Pons (tissue), 1 donor: Measurements from ENCODE around the gene C17orf78.
"Not testable (repeated sequence)": the region's sequence is repeated elsewhere in the genome, so short reads cannot be mapped to it uniquely, and the experiment has no call there.

Experiments used
- DNase-seq: peaks from one replicate; pipeline ENCODE4 v3.0.0-alpha.2; 2016; ENCODE audit warnings: low spot score

C17orf78 gene

DNA sequence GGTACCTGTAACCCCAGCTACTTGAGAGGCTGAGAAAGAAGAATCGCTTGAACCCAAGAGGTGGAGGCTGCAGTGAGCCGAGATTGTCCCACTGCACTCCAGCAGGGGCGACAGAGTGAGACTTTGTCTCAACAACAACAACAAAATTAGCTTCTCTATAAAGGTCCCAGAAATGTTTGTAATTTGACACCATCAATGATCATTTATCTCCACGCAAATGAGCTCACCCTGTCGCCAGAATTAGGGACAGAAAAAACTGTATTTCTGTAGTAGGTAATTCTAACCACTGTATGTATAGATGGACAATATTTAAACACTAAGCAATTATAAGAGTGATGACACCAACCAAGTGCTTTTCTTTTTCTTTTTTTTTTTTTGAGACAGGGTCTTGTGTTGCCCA is 10.7 kb downstream of the C17orf78 start:
- no peak for DNase-seq

DNA sequence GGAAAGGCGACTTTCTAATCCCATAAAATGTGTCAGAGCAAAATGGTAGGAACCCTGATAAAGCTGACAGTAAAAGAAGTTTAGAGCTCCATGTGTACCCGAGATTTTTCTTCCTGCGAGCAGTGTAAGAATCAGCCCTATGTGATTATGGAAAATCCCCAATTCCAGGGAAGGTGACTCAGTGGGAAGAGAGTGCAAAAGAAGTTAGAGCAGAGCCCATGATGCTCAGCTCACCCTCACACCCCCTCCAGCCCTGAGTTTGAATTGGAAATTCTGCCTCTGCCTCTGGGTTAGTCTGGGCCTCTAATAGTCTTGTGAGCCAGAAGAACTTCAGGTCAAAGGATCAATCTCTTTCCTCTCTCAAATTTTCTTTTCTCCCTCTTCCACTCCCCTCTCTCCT is 12.5 kb downstream of the C17orf78 start:
- no peak for DNase-seq

DNA sequence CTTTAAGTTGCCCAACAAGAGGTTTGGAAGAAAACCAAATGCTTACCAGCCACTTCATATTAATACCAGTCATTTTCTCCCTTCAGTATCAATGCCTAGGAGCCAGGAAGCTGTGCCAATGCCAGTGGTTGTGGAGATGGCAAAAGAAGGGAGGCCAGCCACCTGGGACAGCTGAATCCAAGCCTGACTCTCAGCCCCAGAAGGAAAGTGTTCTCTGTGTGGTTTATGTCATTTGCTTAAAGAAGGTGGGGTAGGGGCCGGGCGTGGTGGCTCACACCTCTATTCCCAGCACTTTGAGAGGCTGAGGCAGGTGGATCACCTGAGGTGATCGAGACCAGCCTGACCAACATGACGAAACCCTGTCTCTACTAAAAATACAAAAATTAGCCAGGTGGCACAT is 13.4 kb downstream of the C17orf78 start:
- no peak for DNase-seq

DNA sequence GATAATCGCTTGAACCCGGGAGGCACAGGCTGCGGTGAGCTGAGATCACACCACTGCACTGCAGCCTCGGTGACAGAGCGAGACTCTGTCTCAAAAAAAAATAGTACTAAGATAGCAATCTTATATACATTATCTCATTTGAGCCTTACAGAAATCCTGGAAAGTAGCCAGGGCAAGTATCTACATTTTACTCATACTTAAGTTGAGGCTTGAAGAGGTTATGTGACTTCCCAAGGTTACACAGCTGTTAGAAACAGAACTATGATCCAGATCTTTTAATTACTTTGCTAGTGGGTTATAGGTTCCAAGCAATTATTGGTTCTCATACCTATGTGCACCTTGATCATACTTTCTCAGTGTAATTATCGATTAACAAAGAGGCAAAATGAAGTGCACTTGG is 15.4 kb downstream of the C17orf78 start:
- no peak for DNase-seq

DNA sequence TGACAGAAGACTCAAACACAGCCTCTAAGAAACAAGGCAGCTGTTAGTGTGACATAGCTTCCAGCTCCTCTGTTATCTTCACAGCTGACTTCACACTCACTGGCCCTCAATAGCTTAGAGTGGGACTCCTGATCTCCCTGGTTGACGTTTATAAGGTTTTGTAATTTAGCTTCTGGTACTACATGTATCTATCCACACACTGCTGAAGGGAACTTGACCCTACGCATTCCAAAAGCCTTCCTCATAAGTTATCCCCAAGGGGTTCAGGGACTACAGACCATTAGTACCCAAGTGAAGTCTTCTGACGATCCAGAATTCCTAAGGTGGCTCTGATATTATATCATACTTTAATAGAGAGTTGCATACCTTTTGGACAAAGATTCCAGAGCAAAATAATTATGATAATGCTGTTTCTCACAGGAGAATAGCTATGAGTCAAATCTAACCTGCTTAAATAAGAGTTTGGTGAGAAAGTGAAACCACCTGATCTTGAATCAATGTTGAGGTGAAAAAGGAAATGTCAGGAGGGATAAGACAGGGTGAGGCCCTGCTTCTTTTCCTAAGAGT is 16.3 kb downstream of the C17orf78 start:
- DNase-seq = no peak

DNA sequence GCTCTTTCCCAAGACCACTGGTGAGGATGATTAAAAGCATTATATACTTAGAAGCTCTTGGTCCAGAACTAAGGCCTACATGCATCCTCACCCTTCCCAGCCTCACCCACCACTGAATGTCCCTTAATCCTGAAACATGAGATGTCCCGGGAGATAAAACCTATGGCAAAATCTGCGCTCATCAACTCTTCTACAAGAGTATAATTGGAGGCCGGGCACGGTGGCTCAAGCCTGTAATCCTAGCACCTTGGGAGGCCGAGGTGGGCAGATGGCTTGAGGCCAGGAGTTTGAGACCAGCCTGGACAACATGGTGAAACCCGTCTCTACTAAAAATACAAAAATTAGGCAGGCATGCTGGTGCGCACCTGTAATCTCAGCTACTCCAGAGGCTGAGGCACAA is 17.6 kb downstream of the C17orf78 start:
- no peak for DNase-seq

DNA sequence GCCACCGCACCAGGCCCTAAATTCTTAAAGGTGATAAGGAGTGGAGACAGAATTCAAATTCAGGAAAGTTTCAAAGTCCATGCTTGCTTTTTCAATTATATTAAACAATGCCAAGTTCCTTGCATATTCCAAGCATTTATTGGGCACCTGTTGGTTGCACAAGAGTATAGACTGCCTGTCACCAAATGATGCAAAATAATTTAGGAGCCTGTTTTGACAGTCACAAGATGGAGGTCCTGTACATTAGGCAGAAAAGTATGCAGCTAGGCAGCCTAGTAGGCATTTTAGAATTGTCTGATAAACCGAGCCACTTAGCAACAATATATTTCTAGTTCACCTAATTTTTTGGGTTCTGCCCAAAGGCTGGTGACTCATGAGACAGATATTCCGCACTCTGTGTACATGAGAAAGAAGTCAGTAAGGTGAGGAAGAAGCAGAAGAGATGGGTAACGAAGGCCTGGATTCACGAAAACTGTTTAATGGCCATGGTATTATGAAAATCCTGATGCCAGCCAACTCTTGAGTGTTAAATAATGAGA is 23.5 kb downstream of the C17orf78 start:
- DNase-seq = no peak

DNA sequence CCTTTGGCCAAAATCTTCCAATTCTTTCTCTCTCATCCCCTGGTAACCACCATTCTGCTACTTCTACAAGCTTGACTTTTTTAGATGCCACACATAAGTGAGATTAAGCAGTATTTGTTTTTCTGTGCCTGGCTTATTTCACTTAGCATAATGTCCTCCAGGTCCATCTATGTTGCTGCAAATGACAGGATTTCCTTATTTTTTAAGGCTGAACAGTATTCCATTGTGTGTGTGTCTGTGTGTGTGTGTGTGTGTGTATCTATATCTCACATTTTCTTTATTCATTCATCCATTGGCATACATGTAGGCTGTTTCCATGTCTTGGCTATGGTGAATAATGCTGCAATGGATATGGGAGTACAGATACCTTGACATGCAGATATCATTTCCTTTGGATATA is 24.7 kb downstream of the C17orf78 start:
- no peak for DNase-seq

DNA sequence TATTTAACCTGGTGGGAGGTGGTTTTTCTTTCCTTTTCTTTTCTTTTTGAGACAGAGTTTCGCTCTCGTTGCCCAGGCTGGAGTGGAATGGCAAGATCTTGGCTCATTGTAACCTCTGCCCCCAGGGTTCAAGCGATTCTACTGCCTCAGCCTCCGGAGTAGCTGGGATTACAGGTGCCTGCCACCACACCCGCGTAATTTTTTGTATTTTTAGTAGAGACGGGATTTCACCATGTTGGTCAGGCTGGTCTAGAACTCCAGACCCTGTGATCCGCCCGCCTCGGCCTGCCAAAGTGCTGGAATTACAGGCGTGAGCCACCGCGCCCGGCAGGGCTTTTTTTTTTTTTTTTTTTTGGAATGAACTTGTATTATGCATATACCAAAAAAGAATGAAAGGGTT is 29.7 kb downstream of the C17orf78 start:
- DNase-seq = not testable (repeated sequence)

DNA sequence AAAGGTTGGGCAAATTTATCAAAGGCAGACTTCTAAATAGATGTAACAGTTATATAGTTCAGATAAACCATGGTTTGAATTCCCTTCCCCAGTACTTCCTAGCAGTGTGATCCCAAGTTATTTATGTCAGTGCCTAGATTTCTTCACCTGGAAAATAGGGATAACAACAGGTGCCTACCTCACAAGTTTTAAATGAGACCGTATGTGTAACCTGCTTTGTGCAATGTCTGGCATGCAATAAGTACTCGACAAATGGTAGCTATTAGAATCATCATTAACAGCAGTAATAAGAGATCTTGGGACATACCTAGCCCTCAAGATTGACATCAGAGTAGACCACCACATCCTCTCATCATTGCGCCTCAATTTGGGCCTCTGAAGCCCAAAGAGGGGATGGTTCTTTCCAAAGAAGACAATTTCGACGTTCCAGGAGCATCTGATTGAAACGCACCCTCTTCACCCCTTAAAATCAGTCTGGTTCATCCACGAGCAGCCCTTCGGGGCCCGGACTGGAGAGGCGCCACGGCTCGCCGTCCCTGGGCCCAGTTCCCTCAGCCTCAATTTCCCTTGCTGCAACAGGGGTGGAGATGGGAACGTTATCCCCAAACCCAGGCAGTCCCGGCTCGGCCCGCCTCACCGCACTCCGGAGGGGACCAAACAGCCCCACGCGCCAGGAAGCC is 30.3 kb downstream of the C17orf78 start:
- DNase-seq = no peak

DNA sequence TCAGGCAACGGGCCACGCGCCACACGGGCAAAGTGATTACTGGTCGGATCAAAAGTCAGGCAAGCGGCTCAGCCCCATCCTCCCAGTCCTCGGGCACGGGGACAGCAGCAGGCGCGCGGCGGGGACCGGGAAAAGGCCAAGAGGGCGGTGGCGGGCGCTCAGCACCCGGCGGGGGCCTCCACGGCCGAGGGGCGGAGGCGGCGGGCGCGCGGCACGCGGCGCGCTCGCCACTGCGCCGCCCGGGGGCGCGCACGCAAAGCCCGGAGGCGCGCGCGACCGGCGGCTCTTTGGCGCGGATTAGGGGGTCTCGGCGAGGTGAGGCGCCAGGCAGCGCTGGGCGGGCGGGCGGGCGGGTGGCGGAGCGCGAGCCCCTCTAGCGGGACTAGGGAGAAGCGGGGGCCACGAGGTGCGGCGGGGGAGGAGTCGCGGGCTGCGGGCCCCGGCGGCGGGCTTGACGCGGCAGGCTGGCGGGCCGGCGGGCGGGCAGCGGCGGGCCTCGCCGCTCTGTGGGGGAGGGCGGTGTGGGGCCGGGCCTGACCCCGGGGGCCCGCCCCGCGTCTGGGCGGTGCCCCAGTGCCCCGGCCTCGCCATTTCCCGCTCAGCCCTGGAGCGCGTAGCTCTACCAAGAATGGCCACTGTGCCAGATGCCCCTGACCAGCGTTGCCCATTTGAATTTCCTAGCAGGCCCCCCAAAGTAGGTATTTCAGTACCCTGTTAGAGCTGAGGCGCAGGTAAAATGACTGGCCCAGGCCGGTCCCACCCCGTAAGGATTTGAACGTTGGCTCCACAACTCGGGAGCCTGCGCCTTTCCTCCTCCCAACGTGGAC is 31.1 kb downstream of the C17orf78 start, which contains the start of the genes ACACA and TADA2A:
Gene ACACA (minus strand): TSS at position 202 of the 827 bp plus-strand sequence. CDS start 537 bp downstream, outside the sequence.
Gene TADA2A (plus strand): TSS at position 252 of the 827 bp plus-strand sequence. CDS start 4,480 bp downstream, outside the sequence.
- DNase-seq = peak; percentile 49

DNA sequence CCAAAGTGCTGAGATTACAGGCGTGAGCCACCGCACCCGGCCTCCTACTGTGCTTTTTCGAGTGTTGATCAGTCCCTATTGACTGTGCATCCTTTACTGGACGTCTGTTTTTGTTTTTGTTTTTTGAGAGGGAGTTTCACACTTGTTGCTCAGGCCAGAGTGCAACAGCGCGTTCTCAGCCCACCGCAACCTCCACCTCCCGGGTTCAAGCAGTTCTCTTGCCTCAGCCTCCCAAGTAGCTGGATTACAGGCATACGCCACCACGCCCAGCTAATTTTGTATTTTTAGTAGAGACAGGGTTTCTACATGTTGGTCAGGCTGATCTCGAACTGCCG is 32.3 kb downstream of the C17orf78 start:
- not testable (repeated sequence) for DNase-seq

DNA sequence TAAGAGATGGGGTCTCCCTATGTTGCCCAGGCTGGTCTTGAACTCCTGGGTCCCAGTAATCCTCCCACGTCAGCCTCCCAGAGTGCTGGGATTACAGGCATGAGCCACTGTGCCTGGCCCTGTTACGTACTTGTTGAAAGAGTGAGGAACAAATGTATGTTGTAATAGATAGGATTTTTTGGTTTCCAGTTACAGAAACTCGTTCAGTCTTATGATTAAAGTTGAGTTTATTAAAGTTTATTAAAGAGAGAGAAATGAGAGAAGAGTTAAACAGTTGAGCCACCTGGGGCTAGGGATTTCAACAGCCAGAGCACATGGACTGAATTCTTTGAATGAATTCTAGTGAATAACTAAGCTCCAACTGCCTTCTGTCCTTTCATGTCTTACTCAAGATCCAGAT is 34.6 kb downstream of the C17orf78 start:
- DNase-seq = no peak

DNA sequence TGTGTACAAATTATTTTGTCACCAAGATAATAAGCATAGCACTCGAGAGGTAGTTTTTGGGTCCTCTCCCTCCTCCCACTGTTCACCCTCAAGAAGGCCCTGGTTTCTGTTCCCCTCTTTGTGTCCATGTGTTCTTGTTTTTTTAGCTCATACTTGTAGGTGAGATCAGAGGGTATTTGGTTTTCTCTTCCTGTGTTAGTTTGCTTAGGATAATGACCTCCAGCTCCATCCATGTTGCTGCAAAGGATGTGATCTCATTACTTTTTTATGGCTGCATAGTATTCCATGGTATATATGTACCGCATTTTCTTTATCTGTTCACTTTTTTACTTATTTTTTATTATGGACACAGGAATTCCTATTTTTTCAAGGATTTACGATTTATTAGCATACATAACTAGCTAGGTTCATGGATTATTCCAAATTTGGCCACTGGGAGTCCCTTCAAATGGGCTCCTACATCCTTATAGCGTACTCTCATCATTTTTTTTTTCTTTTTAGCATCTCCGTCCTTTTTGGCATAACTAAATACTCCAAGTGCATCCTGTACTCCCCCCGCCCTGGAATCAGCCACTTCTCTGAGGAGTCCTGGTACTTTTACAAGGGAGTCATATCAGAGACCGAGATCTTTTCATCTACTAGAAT is 38.2 kb downstream of the C17orf78 start:
- no peak for DNase-seq

DNA sequence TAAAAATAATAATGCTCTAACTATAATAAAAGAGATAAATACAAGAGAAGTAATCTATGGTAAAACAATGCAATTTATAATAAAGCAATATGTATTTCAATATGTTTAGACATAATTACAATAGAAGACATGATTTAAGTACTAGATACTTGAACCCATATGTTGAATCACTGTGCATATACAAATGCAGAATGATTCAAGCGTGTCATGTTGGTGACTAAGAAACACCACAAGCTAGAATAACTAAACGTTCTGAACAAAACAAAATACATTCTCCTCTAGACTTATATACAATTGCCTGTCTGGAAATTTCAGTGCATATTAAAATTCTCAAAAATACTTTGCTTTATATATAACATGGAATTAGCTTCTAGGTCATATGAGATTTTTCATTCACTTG is 42.1 kb downstream of the C17orf78 start:
- DNase-seq = no peak

DNA sequence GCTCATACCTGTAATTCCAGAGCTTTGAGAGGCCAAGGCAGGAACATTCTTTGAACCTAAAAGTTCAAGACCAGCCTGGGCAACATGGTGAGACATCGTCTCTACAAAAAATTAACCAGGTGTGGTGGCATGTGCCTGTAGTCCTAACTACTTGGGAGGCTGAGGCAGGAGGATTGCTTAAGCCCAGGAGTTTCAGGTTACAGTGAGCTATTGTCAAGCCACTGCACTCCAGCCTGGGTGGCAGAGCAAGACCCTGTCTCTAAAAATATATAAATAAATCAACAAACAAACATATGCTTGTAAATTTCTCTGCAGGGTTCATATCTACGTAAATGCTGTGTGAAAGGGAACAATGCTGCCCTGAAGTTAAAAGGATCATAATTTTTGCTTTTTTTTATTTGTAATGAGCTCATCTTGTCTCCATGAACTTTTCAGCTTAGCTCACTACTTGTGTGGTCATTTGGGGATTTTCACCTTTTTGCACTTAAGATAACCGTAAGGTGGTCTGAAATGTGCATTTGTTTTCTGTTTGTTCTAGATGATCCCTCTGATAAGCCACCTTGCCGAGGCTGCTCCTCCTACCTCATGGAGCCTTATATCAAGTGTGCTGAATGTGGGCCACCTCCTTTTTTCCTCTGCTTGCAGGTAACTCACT is 47.3 kb downstream of the C17orf78 start:
- DNase-seq = no peak

DNA sequence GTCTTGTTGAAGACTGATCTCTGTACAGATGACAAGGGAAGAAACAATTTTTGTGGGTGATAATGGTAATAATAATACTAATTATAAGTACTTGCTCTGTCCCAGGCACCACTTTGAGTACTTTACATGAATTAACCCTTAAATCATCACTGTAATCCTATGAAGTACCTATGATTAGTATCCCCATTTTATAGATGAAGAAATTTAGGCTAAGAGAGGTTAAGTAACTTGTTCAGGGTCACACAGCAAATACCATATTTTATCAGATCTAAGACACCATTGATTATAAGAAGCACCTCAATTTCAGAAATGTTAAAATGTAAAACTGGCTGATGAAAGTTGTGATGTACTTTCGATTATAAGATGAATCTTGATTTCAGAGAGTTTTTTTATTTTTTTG is 49.5 kb downstream of the C17orf78 start:
- DNase-seq = no peak

DNA sequence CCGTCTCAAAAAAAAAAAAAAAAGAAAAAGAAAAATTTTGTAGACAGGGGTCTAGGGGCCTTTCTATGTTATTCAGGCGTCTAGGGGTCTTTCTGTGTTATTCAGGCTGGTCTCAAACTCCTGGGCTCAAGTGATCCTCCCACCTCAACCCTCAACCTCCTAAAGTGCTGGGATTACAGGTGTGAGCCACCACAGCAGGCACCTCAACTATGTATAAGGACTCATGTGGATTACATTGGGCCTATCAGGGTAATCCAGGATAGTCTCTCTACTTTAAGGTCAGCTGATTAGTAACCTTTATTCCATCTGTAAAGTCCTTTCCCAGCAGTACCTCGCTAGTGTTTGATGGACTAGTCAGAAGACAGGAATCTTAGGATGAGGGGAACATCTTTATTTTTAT is 53.3 kb downstream of the C17orf78 start:
- DNase-seq = no peak

DNA sequence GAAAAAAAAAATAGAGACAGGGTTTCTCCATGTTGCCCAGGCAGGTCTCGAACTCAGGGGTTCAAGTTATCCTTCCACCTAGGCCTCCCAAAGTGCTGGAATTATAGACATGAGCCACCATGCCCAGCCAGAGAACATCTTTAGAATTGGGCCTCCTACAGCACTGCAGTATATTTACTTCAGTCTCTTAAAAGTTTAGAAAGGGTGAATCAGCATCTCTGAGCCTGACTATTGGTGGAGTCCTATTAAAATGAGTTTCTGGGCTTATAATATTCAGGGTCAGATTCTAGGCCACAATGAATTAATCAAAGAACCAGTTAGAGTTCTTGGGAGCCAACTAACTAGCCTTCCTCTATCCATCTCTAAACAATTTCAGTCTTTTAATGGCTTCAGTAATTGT is 53.7 kb downstream of the C17orf78 start:
- no peak for DNase-seq

DNA sequence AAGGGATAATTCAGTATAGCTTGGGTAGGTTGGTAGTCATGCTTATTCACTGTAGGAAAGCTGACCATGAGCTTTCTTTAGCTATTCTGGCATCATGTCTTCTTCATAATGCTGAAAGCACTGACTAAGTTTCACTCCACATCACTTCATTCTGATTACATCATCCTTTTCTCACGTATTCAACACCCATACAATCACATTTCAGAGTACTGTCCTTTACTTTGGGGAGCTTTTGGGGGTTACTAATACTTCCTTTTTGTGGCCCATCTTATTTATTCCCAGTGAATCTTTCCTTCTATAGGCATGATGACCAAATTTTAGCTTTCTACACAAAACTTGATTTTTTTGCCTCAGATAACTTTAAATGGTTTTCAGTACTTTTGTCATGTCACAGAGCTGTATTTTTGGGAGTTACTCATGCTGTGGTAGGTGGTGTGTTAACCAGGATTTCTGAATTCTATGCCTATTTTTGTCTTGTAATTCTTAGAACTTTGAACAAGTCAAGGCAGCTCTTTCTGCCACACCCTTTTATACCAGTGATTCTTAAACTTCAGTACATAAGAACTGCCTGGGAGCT is 54.4 kb downstream of the C17orf78 start:
- DNase-seq = no peak

DNA sequence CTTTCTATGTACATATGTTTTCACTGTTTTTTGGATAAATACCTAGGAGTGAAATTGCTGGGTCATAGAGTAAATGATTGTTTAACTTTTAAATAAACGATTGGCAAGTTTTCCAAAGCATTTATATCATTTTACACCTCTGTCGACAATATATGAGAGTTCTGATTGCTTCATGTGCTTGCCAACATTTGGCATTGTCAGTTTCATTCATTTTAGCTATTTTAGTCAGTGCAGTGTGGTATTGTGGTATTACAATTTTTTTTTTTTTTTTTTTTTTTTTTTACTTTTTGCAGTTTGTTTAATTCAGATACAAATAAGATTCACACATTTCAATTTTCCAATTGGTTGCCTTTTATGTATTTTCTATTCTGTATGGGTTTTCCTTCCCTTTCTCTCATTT is 56.9 kb downstream of the C17orf78 start:
- no peak for DNase-seq
